ENCODE data around the gene CAV3.
A peak's percentile ranks its signal among the peaks of the same experiment; 100 is the strongest.
"Not testable (repeated sequence)": the region's sequence is repeated elsewhere in the genome, so short reads cannot be mapped to it uniquely, and the experiment has no call there.

CAV3 gene

DNA sequence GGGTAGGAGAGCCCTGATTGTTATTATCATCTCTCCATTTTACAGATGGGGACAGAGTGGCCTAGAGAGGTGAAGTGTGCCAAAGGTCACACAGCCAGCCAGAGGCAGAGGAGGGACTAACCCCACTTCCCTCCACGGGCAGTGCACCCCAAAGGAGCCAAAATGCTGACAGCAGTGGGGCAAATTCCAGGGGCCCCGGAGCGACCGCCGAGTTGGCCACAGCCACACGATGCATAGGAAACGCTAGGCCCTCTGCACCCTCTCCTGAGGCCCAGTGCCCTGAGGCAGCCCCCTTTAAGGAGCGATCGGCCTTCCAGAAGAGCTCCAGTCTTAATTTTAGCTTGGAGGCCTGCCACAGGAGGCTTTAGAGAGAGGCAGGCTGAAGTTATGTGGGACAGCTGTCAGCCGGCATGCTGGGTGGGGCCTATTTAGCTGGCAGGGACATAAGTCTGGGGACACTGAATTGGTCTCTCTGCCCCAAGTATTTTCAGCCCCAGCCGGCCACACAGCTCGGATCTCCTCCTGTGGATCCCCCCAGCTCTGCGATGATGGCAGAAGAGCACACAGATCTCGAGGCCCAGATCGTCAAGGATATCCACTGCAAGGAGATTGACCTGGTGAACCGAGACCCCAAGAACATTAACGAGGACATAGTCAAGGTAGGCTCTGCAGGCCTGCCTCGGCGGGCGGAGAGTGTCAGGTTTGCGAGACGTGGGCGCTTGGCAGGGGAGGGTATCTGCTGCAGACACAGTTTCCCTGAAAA lies at the start of gene CAV3:
Gene CAV3, plus strand, starts transcription at position 471 of the 763 bp plus-strand sequence. Its CDS starts 75 bp downstream, at position 546.
- DNase-seq: no peak

DNA sequence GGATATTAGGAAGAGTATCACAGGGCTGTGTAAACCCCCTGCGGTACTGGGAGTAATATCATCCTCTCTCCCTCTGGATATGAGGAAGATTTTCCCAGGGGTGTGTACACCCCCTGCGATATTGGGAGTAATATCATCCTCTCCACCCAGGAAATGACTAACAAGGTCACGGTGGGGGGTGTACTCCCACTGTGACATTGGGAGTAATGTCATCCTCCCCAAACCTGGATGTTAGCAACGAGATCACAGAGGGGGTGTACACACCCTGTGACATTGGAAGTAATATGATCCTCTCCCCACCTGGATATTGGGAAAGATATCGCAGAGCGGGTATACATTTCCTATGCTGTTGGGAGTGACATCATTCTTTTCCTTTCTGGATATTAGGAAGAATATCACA lies 48.6 kb upstream of the CAV3 start:
- DNase-seq: not testable (repeated sequence)

DNA sequence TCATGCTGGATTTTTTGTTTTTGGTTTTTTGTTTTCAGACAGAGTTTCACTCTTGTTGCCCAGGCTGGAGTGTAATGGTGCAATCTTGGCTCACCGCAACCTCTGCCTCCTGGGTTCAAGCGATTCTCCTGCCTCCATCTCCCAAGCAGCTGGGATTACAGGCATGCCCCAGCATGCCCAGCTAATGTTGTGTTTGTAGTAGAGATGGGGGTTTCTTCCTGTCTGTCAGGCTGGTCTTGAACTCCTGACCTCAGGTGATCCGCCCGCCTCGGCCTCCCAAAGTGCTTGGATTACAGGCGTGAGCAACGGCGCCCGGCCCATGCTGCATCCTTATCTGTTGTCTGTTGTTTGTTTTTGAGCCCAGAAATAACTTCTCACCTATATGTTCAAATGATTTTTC lies 42.3 kb upstream of the CAV3 start:
- DNase-seq: not testable (repeated sequence)

DNA sequence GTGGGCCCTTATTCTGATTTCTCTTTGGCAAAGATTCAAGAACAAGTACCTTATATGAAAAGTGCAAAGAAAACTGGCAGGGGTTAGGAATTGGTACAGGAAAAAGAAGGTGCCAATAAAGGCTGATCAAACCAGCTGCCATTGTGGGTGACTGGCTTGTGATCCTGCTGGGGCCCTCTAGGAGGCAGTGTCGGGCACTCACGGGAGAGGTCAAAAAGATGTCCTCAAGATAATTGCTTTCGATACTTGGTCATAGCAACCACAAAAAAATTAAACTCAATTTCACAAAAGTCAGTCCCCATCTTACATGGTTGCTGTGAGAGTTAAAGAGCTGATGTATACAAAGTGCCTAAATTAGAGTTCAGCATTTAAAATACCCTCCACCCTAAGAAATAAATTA lies 31.0 kb upstream of the CAV3 start:
- no peak for DNase-seq

DNA sequence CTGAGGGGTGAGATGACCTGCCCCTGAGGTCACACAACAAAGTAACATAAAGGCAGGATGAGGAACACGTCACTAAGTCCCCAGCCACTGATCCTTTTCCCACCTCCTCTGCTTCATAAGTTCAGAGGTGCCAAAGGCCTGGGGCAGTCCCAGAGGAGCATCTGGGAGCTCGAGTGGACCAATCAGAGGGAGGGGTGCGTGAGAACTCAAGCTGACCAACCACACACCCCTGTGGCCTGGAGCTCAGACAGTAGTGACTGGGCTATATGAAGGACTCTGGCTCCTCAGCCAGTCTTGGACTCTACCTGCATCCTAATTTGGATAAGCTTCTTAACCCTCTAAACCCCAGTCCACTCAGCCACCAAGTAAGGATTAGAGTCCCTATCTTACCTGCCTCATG lies 28.0 kb upstream of the CAV3 start:
- DNase-seq: no peak

DNA sequence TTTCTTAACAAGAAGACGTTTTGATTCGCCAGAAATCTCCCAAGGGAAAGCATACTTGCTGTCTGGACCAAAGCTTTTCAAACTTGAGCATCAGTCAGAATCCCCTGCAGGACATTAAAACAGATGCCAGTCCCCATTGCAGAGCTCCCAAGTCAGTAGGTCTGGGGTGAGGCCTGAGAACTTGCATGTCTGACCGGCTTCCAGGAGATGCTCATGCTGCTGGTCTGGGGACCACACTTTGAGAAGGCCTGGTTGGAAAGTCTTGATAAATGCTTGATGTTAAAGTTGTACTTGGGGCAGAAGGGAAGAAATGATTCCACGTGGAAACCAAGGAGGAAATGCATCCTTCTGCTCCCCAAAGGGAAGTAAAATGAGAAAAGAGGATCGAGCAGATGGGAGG lies 24.3 kb upstream of the CAV3 start:
- no peak for DNase-seq

DNA sequence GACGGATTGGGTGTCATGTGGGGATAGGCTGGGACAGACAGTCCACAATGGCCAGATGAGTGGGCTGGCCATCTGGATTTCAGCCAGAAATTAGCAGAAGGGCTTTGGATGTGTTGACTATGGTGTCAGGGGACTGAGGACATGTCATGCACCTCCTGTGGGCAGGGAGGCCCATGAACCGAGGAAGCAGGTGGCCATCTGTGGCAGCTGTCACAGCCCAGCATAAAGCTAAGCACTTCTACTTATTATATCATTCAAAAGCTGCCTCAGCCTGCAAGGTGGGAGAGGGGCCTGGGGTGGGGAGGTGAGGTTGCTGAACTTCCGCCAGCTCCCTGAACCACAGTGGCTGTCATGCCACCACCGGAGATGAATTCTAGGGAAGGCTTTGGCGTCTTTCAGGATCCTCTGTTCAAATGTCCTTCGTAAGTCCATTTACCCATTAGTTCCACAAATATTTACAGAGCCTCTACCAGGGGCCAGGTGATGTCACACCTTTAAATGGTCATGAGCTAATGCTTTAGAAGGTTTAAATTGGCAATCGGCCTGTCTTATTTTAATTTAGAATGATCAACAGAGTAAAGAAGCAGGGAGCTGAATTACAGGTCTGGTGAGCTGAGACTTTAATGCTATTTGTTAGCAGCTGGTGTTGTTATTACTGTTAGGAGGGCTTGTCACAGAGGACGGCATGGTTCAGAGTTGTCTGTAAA lies 23.6 kb upstream of the CAV3 start:
- DNase-seq: no peak

DNA sequence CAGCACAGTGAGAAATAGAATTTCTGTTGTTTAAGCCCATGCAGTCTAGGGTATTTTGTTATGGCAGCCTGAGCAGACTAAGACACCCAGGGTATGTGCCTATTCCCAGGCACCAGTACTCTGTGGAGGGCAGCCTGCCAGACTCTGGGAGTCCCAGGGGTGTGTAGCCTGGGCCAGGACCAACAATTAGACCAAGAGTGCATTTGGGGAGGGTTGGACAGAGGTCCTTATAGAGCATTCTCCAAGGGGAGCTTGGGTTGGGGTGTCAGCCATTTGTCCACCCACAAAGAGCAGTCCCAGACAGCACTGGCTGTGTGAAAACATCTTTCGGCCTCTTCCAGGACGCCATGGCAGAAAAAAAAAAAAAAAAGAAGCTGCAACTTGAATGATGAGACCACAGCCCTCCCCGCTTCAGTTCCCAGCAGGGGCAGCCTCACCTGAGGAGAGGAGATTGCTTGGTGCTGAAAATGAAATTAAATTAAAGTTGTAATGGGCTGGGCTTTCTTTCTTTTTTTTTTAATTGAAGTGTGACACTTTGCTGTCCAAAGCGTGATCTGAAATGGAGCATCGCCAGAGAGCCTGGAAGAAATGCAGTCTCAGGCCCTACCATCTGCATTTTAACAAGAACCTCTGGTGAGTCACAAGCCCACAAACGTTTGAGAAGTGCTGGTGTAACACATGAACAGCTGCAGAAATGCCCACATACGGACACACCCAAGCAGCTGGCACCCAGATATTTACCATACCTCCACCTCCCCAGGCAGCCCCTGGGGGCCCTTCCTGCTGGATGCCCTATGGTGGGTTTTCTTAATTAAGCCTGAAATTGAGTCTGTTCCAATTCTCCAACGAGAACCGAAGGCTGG lies 21.3 kb upstream of the CAV3 start:
- DNase-seq: peak; percentile 47

DNA sequence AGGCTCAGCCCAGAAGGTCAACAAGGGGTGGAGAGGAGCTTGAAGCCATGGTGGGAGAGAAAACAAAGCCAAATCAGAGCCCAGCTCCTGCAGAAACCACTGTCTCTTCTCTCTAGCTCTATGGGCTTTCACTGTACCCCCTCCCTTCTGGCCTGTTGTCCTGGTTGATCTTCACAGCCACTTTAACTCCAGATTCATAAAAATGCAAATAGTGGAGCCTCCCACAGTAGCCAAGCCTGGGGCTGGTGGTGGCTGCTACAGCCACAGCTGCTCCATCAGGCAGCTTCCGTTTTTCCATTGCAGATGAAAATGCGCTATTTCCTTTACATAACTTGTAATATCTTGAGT lies 20.7 kb upstream of the CAV3 start:
- DNase-seq: no peak

DNA sequence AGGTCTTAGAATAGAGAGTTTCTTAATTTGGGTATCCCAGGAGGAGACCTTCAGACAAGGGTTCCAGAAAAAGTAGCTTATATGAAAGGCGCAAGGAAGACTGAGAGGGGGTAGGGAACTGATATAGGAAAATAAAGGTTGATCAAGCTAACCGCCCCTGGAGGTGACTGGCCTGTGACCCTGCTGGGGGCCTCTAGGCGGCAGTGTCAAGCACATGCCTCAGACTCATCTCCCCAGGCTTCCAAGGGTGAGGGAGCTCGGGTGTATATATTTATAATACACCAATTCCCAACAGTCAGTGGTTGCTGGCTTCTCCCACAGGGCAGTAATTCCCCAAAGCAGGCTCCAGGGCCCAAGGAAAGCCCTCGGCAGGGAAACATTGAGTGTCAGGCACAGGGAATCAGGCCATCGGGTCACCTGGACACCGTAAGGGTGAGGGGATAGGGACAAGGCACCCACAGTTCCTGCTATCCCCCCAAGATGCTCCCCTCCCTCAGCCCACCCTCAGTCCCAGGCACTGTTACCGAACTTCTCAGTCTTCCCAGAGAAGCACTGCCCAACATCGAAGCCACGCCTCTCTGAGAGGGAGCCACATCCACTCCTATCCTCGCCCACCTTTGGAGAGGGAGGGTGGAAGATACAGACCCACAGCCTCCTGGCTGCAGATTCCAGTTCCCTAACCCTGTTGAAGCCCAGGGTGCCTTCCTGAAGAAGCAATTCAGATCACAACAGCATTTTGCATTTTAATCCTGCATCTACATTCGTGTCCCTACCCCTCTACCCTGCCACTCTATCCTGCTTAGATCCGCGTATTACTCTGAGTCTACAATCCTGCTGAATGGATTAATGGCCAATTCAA lies 19.5 kb upstream of the CAV3 start:
- DNase-seq: no peak

DNA sequence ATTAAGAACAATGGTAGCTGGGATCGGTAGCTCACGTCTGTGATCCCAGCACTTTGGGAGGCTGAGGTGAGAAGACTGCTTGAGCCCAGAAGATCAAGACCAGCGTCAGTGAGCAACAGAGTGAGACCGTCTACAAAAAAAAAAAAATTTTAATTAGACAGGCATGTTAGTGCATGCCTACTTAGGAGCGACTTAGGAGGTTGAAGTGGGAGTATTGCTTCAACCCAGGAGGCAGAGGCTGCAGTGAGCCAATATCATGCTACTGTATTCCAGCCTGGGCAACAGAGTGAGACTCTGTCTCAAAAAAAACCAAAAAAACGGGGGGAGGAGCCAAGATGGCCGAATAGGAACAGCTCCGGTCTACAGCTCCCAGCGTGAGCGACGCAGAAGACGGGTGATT lies 17.8 kb upstream of the CAV3 start:
- DNase-seq: not testable (repeated sequence)

DNA sequence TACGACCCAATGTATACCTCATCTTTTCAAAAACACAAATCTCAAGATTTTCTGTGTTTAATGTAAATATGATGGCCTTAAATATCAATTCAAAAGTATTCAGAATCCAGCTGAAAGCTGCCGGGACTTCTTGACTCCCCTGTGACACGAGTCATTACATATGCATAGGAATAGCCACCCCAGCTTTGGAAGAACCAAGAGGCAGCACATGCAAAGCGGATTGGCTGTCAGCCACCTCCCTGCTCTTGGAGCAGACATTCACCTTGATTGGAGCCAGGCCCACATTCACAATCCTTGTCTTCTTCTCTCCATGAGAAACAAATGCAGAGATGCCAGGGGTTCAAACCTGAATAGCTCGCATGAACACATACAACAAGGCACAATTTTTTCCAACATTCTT lies 10.8 kb upstream of the CAV3 start:
- DNase-seq: no peak

DNA sequence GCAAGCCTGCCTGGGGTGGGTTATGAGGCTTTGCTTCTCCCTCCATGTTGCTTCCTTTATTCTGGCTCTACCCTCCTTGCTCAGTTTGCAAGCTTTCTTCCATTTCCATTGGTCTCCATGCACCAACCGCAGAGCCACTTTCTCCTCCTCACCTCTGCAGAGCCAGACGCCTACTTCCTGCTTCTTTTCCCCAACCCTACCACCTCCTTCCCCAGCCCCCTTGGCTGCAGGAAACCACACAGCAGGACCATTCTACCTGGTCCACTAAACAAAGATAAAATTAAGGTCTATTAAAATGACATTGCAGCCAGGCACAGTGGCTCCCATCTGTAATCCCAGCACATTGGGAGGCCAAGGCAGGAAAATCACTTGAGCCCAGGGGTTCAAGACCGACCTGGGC lies 10.0 kb upstream of the CAV3 start:
- no peak for DNase-seq

DNA sequence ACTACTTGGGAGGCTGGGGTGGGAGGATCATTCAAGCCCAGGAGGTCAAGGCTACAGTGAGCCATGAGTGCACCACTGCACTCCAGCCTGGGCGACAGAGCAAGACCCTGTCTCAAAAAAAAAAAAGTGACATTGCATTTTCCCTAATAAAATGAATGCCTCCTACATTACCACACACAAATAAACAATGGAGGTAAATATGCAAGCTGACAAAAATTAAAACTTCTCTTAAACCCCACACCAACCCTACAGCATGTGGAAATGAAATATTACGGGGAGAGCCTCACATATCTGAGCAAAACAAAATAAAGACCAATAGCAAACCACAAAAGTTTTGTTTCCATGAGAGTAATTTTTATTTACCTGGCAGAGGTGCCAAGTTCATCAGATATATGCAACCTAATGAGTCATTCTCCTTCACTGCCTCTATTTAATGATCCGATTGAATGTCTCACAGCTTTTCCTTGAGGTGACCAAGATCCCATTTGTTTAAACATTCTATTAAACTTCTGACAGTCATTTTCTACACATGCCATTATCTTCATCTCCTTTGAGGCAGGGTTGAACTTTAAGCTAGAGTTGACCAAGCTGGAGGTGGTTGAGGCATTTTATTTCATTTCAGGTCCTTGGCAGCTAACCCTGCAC lies 9.4 kb upstream of the CAV3 start:
- DNase-seq: no peak

DNA sequence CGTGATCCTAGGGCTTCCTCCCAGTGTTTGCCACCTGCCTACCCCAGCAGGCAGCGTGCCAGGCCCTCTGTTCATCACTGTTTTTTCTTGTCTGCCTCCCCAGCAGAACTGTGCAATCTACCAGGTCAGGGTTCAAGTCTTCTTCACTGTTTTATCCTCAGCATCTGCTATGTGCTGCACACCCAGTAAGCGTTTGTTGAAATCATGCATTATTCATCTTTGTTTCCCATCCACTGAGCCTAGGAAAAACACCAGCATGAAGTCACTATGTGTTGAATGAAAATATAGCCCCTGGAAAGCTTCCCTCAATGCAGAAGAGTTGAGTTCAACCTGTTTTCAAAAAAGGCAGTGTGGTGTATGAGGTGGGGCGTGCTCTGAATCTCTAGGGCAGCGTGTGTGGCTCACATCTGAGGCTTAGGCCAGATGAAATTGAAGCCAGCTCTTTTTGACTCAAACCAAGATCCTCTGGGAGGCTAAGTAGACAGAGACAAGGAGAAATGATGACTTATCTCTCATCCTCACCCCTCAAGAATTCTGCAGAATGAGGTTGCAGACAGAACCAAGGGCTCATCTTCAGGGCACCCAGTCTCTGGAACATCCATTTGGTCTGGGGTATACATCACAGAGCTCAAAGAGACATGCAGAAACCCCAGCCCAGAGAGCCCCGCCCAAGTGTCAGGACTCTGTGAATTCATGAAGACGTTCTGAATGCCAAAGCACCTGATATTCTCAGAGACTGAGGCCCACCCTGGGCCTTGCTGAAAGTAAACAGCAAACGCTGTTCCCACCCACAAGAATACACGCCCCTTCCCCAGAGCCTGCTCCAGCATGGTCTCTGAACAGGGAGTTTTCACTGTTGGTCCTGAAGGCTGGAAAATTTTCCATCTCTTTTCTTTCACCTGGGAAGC lies 5.7 kb upstream of the CAV3 start:
- DNase-seq: no peak

DNA sequence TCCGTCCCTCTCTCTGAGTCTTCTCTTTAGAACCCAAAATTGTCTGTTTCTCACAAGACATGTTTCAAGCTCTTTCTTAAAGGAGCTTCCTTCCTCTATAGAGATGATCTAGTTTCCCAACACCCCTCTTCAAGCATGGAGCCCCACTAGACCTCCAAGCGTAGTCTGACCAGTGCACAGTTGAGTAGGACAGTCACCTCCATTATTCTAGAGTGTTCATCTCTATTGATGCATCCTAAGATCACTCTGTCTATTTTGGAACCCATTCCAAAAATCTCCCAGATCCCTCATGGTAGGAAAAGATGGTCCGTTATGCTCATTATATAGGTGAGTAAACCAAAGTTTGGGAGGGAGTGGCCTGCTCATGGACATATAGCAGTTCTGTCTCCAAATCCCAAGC lies 4.1 kb upstream of the CAV3 start:
- DNase-seq: no peak

DNA sequence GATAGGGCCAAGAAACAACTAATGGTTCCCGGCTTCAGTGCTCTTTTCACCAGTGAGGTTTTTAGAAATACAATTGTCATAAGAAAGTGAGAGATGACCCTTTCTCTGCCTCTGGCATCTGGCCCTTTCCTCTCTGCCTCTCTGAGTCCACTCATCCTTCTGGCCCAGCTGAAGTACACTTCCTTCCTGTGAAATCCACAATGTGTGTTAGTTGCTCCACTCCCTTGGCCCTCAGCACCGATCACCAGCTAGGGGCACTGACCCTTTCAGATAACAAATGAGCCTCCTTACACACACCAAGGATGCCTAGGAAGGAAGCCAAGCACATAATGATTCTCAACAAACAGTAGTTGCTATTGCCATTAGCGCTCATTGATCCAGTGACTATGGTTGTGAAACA lies 2.9 kb upstream of the CAV3 start:
- no peak for DNase-seq

DNA sequence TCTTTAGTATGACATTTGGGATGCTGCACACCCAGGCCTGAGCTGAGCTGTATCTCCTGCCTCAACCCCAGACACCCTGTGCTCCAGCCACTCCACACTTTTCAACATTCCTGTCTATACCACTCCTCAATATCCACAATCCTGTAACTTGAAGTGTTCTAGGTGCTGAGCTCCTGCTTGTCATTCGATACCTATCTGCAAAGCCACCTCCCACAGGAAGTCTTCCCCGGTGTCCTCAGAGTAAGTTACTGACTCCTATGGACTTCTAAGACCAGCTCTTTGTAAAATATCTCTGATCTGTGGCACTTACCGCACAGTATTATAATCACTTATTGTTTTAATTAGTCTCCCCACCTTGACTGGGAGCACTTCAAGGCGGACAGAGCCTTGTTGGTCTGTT lies 1.2 kb upstream of the CAV3 start:
- no peak for DNase-seq

DNA sequence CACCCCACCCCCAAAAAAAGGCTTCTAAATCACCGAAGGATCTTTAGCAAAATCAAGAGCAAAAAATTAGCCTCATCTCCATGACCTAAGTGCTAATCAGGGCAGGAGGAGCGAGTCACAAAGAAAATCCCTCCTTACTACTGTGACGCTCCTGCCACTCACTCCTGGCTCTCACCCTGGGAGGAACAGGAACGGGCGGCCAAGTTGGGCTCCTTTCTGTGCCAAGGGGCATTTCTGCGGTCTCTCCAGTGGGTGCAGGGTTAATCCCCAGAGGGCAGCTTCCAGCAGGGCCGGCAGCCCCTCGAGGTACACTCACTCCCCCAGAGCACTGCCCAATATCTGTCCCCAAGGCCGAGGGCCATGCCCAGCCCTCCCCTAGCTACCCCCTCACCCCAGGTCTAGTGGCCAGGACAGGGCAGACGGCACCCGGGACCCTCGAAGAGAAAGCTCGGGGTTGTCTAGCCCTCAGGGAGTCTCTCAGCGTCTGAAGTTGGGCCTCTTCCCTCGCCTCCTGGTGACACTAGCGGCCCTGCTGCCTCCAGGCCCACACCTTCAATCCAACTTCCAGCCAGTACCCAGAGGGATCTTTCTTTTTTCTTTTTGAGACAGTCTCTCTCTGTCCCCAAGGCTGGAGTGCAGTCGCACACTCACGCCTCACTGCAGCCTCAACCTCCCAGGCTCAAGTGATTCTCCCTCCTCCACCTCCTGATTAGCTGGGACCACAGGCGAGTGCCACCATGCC lies 706 bp downstream of the CAV3 start:
- DNase-seq: no peak

DNA sequence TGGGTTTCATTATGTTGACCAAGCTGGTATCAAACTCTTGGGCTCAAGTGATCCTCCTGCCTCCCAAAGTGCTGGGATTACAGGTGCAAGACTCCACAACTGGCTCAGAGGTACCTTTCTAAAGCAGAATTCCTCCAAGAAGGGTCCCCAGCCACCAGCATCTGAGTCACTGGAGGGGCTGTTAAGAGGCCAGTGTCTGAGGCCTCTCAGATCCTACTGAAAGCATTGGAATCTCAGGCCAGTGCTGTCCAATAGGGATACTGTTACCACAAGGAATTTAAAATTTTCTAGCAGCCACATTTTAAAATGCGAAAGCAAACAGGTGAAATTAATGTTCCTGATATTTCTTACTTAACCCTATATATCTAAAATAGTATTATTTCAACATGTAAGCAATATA lies 1.3 kb downstream of the CAV3 start:
- no peak for DNase-seq

Data from HCEC 1CT (cell line).